Fibroblast of peridontal ligament (primary cell): Measurements from ENCODE around the gene GNAI2.
"Not testable (repeated sequence)": the region's sequence is repeated elsewhere in the genome, so short reads cannot be mapped to it uniquely, and the experiment has no call there.

Experiments
- DNase-seq: peaks from one replicate; pipeline ENCODE4 v3.0.0-alpha.2; 2010; ENCODE audit errors: extremely low read depth

Gene GNAI2

DNA sequence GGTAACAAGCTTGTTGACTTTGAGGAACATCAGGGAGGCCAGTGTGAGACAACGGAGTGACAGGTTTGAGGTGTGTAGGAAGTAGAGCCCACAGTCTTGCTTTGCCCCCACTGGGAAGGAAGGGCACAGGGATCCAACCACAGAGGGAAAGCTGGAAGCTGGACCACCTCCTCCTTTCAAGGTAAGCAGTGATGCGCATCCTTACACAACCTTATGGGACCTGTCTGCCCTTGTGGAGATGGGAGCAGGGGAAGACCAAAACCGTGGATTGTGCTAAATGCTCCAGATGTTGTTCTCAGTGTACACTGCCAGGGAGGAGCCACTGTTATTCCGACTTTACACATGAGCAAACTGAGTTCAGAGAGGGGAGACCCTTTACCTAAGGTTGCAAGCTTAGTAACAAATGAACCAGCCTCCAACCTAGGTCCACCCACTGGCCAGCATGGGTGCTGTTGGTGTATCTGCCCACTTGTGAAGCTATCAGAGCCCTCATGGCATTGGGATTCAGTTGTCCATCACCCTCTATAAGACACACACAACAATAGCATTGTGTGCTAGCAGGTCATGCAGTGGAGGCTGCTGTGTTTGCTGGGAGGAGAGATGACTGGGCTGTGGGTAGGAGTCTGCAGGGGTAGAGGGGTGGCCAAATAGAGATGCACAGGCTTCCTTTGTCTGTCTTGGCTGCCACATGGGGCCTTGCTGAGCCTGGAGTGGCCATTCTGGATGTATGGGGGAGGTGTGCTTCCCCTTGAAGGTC, 42.3 kb downstream of the GNAI2 start:
- DNase-seq, result no peak

DNA sequence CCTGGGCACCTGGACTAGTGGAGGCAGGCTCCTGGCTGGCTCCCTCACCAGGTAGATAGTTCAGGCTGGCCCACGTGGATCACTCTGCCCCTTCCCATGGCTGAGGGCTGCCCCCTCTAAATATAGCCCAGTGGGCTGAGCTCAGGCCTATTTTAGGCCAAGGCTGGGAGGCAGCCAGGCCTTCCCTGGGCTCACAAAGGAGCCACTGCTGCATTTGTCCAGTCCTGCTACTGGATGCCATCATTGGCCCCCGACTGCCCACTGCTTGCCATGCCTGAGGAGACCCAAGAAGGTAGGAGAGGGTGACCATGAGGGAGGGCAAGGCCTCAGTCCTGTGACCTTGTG, 42.8 kb downstream of the GNAI2 start, which contains the start of gene LSMEM2:
Gene LSMEM2, plus strand, starts transcription at position 208 of the 345 bp plus-strand sequence. Its CDS starts 27 bp downstream, at position 235.
- no peak for DNase-seq

DNA sequence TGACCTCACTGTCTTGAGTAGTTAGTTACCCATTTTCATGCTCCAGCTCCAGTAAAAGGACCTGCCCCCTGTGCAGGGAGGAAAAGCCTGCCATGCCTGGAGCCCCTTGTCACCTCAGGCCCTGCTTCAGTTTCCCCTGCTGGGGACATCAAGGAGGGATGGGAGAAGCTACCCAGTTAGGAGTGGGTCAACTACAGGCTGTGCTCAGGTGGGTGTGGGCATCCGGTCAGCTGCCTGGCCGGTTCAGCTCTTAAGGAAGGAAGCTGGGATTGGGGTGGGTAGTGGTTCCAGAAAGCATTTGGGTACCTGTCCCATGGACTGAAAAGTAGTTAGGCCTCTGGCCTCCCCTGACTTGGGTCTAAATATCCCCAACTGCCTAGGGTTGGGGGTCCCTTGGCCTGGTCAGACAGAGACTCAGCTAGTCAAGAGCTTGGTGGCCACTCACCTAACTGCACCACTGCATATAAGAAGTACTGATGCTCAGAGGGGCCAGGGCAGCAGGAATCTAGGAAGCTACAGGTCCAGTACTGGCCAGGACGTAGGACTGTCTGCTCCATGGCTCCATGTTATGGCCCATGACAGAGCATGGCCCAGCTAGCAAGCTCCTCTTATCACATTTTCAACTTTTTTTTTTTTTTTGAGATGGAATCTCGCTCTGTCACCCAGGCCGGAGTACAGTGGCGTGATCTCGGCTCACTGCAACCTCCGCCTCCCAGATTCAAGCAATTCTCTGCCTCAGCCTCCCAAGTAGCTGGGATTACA, 43.4 kb downstream of the GNAI2 start:
- DNase-seq, result no peak

DNA sequence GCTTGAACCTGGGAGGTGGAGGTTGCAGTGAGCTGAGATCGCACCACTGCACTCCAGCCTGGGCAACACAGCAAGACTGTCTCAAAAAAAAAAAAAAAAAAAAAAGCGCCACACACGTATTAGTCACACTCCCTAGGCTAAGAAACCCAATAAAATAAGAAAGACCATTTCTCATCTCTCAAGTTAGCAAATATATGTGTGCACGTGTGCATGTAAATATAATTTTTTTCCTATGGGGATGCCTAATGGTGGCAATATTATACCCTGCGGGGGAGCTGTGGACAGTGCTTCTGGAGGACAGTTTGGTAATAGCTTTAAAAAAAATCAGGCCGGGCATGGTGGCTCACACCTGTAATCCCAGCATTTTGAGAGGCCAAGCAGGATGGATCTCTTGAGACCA, 48.1 kb downstream of the GNAI2 start:
- DNase-seq, result not testable (repeated sequence)

DNA sequence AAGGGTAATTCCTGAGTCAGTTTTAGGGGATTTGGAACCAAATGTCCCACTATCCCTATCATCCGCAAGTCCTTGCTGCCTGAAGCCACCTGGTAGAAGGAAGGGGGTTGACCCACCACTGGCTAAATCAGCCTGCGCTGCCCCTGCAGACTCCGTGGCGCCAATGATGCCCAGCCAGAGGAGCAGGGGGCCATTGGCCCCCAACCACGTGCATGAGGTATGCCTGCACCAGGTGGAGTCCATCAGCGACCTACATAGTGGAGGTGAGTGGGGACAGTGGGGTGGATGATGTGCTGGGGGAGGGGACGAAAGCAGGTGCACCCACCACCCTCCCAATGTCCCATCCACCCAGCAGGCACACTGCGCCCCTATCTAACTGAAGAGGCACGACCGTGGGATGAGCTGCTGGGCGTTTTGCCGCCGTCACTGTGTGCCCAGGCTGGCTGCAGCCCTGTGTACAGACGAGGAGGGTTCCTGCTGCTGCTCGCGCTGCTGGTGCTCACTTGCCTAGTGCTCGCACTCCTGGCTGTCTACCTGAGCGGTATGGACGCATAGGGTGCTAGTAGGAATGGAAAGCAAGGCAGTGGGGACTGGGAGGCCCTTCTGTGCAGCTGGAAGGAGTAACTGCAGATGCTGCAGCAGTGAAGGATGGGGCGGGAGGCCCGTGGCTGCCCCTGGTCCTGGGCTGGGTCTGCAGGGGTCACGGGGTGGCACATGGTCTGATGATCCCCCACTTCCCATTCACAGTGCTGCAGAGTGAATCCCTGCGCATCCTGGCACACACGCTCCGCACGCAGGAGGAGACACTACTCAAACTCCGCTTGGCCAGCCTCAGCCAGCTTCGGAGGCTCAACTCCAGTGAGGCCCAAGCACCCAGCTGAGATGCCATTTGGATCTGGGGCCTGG, 50.6 kb downstream of the GNAI2 start:
- no peak for DNase-seq

DNA sequence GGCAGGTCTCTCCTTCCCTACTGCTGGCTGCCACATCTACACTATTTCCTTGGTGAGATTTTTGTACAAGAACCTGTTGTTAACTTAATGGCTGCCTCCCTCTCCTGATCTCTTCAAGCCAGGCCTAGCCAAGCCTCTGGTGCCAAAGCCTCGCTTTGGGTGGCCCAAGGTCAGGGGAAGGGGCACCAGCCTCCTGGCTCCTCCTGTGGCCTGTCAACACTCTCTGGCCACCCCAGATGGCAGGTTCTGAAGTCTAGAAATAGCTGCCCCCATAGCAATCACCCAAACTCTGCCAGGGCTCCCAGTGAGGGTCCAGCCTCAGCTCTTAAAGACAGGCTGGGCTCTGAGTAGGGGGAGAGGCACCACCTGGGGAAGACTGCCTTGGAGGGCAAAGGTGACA, 51.3 kb downstream of the GNAI2 start:
- DNase-seq, result no peak

DNA sequence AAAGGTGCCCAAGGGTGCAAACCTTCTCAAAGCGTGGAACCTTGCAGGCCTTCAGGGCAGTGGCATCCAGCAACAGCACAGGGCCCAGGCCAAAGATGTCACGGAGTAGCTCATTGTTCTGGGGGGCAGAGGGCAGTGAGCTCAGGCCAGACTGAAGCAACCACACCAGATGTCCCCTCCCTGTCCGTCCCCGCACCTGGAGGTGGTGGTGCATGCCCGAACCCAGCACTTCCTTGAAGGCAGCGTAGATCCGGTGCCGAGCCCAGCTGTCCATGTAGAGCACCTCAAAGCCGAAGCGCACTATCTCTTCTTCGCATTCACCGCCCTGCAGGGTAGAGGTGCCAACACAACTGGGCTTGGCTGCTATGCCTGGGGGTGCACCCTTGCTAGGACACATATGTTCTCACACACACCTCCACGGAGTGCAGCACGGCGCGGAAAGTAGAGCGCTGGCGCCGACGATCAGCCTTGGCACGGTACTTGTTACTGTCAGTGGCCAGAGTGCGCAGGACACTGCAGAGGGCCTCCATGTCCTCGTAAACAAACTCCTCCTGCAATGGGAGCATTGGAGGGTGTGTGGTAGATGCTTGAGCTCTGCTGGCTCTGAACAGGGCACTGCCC, 52.5 kb downstream of the GNAI2 start:
- DNase-seq, result no peak

DNA sequence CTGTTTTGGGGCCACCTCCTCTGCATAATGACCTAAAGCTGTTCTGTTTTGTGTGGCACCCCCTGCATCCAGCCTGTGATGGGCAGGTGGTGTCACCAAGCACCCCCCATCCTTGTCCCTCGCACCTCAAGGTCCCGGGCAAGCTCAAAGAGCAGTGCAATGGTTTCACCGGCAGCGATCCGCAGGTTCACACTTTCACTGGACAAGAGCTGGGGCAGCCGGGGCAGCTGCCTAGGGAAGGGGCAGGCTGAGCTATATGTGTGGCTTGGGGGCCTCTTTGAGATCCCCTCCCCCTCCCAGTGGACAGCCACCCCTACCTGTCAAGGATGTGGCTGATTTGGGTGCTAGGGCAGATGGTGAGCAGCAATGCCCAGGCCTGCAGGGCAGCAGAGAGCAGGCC, 53.1 kb downstream of the GNAI2 start:
- DNase-seq, result no peak

DNA sequence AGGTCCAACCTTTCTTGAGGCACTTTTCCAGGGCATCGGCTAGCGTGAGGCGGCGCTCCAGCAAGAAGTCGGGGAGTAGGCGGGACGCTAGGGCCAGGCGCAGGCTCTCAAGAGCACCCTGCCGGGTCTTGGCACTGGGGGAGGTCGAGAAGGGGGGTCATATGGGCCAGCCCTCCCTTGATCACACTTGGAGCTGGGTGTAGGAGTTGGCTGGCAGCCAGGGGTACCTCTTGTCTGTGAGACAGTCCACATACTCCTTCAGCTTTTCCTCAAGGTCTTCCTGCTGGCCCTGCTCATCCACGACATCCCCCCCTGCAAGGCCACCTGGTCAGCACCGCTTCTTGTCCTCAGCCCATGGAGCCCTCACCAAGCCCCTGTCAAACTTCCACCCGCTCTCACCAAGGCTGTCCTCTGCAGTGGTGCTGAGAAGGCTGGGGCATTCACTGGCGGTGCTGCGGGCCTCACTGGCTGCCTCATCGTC, 54.2 kb downstream of the GNAI2 start:
- no peak for DNase-seq

DNA sequence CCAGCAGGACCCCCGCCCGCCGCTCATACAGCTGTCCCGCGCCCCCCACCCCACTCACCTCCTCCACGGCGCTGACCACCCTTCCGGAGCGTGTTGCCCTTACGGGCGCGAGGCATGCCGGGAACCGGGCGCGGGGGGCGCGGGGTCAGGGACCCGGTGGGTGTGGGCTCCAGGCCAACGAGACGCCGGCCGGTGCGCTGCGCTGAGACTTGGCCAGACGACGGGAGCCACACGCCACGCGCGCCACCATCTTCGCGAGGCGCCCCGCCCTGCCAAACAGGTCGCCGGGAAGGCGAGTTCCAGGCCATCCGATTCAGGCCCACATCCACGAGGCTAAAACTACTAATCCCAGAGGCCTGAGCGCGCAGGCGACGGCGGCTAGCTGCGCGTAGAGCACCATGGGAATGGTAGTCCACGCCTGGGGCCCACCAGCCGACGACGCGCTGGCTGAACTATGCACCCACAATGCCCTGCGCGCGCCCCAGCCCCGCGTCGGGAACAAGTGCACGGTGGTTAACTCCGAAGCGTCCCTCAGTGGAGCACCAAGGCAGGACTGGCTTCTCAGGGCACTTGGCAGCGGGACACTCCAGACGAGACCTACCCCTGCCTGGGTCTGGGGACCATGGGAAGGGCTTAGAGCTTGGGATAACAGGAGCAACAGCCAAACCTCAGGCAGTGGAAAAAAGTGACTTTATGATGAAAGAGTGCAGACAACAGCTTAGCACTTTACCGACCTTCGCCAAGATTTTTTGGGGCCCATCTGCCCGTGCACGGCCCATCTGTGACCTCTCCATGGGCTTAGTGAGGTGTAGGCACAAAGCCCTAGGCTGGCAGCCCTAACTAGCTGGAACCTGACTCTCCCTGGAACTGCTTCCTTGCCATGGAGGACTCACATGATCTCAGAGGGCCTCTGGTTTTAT, 56.4 kb downstream of the GNAI2 start, which contains the start of gene IFRD2:
Gene IFRD2, minus strand, starts transcription at position 271 of the 920 bp plus-strand sequence. Its CDS starts 155 bp downstream, at position 116.
- peak; percentile 95 for DNase-seq

DNA sequence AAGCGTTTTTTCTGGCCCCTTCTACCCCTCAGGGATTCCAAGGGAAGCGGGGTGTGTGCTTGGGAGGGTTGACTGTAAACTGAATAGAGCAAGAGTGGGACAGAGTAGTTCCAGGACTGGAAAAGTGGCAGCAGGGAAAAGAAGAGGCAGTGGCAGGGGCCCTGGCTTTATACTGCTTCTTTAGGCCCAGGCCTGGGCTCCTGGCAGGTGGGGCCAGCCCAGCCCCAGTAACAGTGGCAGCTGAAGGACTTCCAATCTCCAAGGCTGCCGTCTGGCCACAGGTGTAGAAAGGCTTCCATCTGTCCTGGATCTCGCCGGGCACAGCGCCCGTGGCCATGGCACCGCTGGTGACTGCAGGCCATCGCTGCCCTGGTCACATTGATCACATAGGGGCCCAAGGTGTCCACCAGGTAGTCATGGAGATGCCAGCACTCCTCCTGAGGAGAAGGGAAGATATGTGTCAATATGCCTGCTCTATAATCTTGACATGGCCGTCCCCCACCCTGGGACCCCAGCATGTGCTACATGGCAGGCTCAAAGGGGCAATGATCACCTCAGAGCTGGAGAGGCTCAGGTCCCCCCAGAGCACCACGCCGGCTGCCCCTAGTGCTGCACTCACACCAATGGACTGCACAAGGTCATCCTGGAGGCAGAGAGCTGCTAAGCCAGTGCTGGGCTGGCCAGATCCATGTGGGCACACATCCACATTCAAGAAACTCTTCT, 57.2 kb downstream of the GNAI2 start:
- no peak for DNase-seq

DNA sequence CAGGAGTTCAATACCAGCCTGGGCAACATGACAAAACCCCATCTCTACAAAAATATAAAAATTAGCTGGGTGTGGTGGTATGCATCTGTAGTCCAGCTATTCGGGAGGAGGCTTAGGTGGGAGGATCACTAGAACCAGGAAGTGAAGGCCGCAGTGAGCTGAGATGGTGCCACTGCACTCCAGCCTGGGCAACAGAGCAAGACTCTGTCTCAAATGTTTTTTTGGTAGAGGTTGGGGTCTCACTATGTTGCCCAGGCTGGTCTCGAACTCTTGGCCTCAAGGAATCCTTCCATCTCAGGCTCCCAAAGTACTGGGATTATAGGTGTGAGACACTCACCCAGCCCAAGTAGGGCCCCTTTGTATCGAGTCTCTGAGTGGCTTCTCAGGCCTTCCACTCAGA, 58.1 kb downstream of the GNAI2 start:
- DNase-seq, result no peak

DNA sequence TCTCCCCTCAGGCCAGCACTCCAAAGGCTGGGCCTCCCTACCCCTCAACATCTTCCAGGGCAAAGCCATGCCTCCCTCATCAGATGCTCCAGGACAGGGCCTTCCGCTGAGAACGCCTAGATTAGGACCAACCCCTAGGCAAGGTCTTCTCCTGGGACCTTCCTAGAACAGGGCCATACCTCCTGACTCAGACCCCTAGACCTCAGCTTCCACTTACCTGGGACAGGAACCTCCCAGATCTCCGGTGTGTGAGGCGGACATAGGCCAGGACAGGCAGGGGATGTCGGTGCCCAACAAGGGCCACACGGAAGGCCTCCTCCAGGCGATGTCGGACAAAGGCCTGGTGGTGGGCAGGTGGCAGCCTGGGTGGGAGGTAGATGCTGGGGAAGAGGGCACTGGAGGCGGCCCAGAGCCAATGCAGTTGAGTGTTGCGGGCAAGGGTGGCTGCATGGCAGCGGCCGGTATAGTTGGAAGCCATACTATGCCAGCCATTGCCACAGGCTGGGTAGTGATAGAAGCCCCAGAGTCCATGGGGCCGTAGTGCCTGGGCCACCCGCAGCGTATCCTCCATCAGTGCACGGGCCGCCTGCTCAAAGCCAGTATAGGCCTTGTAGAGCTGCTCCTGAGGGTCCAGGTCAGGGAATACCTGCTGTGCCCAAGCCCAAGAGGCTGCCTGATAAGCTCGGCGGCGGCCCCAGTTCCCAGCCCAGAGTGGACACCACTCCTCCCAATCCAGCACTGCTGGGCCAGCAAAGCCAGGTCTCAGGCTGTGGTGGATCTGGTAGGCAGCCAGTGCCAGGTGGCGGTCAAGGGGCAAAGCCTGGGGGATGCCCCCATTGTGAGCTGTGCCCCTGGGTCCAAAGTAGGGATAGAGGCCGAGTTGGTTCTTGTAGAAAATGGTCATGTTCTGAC, 58.7 kb downstream of the GNAI2 start:
- no peak for DNase-seq

DNA sequence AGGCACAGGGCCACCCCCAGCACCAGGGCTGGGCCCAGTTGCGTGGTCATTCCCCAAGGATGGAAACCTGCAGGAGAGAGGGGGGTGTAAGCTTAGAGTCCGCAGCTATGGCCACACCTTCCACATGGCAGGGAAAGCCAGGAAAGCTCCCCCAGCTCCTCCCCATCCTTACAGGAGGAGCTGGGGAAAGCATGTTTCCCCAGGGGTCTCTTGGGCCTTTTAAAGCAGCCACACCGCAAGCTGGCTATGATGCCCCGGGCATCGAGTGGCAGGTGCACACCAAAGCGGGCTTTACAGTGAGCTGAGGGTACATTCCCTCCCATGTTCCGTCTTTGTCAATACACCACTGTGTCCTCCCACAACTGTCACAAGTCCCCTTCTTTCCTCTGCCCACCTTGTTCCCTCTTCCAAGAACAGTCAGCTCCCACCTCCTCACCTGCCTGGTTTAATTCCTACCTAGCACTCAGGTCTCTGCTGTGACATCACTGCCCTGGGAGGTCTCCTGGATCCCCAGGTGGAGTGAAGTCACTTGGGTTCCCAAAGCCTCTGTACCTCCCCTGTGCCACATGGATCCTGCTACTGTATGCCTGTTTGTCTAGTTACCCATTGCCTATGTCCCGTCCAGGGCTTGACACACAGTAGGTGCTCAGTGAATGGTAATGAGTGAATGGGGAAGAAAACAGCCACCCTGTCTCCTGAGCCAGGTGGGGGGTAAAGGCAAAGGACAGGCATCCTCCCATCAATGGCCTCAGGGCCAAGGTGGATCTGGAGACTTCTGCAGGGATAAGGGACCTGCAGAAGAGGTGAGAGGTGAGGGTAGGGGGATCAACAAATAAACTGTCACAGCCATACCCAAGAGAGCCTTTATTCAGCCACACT, 59.8 kb downstream of the GNAI2 start:
- no peak for DNase-seq

DNA sequence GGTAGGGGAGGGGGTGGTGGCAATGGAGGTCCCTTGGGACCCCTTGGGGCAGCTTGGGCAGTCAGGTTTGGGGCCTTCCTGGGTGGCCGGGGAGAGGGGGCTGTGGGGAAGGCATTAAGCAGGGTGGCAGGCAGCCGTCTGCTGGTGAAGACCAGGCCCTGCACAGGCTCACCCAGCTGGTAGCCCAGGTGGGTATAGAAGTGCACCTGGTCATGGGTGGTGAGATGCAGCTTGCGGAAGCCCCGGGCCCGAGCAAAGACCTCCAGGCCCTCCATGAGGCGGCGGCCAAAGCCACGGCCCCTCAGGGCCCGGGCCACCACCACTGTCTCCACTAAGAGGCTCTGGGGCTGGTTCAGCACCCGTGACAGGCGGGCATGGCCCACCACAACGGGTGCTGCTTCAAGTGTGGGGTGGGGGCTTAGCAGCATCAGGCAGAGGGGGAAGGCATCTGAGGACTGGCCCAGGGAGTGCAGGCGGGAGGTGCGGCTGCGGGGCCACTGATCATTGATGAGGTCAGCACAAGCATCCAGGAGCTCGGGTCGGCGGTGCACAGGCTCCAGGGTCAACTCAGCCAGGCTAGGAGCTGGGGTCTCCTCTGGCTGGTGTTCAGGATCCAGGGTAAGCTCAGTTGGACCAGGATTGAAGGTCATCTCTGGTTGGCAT, 60.8 kb downstream of the GNAI2 start:
- DNase-seq, result no peak

DNA sequence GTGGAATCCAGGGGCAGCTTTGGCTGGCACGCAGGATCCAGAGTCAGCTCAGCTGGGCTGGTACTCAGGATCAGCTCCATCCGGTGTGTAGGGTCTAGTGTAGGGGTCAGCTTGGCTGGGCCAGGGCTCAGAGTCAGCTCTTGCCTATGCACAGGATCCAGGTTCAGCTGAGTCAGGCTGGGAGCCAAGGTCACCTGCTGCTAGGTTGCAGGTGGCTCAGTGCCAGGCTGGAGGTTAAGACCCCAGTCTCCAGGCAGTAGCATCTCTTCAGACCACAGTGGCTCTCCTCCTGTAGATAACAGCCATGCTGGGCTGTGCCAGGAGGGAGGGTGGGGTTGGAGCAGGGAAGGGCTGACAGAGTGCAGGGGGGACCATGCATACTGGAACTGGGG, 61.4 kb downstream of the GNAI2 start:
- DNase-seq, result no peak
